NCI-H82 (cell line): Measurements from ENCODE around the gene TCF12.

Source experiments
- DNase-seq: peaks from one replicate; lab custom pipeline; 2025; lab: John Stamatoyannopoulos, UW

The TCF12 gene

GRCh38 chr15:57339321-57339720 lies 420.9 kb downstream of the TCF12 start:
- peak; percentile 66 for DNase-seq
